Lower lobe of right lung (tissue), 2 donors: ENCODE results near the gene ANKRD13C. TPM values are rescaled to one million over a fixed set of nuclear protein-coding genes. Genes with fewer than 3 reads are reported as not detected.
"Not testable (repeated sequence)": the region's sequence is repeated elsewhere in the genome, so short reads cannot be mapped to it uniquely, and the experiment has no call there.

Experiments used
- ATAC-seq, 2 donors: fragments of 200-7000 bp; cut with Tn5 transposase; one replicate each; pipeline ENCODE4 v1.9.1; 2020 to 2022; ENCODE audit warnings: mild to moderate bottlenecking in 2 of 2, moderate library complexity in 2 of 2
- DNase-seq: peaks from one replicate; pipeline ENCODE4 v3.0.0-alpha.2; 2020
- H3K27ac ChIP-seq: fragments of 200-600 bp; one replicate; pipeline ENCODE4 v1.8.0; 2022
- H3K27me3 ChIP-seq: fragments of 200-600 bp; one replicate; pipeline ENCODE4 v1.8.0; 2022; ENCODE audit warnings: low read depth
- H3K36me3 ChIP-seq: fragments of 200-600 bp; one replicate; pipeline ENCODE4 v1.8.0; 2022; ENCODE audit warnings: mild to moderate bottlenecking
- H3K4me1 ChIP-seq: fragments of 200-600 bp; one replicate; pipeline ENCODE4 v1.8.0; 2022
- H3K4me3 ChIP-seq: fragments of 200-600 bp; one replicate; pipeline ENCODE4 v1.8.0; 2022; ENCODE audit warnings: mild to moderate bottlenecking
- H3K9me3 ChIP-seq: fragments of 200-600 bp; one replicate; pipeline ENCODE4 v1.8.0; 2022
- CTCF ChIP-seq: fragments of 200-600 bp; IDR thresholded peaks from one replicate; pipeline ENCODE4 v1.8.0; 2022; ENCODE audit warnings: antibody characterized with exemption, mild to moderate bottlenecking
- intact Hi-C: fragments of 100-400 bp; cut with DNase I; formaldehyde crosslinking; loops from one replicate; pipeline ENCODE4 v1.11.0; 2022
- total RNA-seq: library from RNA; stranded (reverse); fragmentation: NEBNext Ultra II Directional; extraction: Animal tissue kit (Norgen Biotek cat#: 25700); gene quantifications from one replicate; pipeline ENCODE4 v1.2.1, GENCODE V29; 2021
- donor health status: DM: no; HTN: yes; CAD: no; lungs with severe emphysema.

Gene ANKRD13C
- total RNA-seq, 1 donor from 2014 or later, result 18.0 TPM

GRCh38 chr1:70383483-70383882, 29.0 kb upstream of the ANKRD13C start:
- DNase-seq (no peak), ATAC-seq (no peak)
- H3K9me3 ChIP-seq, result no peaks in the 10 kb centered on the region
- intact Hi-C loops, result no loop called here
- no peak overlapping the region for H3K27ac ChIP-seq
- H3K27me3 ChIP-seq, result no peaks in the 10 kb centered on the region
- no peak for TF ChIP-seq CTCF
- H3K36me3 ChIP-seq, result no peaks in the 10 kb centered on the region
- H3K4me1 ChIP-seq, result no peaks in the 10 kb centered on the region
- H3K4me3 ChIP-seq, result no peak overlapping the region

- Histone ChIP-seq H3K4me1 (no peaks in the 10 kb centered on the region), H3K9me3 (no peaks in the 10 kb centered on the region), H3K27me3 (no peaks in the 10 kb centered on the region), H3K36me3 (no peaks in the 10 kb centered on the region), H3K4me3 (no peak overlapping the region), H3K27ac (no peak overlapping the region)
- intact Hi-C loops, result no loop called here
- no peak for DNase-seq
- TF ChIP-seq CTCF, result no peak
- no peak for ATAC-seq
Measured at GRCh38 chr1:70382682-70383081, 28.2 kb upstream of the ANKRD13C start.

GRCh38 chr1:70376196-70376595, 21.7 kb upstream of the ANKRD13C start:
- no peak for ATAC-seq
- no peak overlapping the region for H3K4me3 ChIP-seq
- intact Hi-C loops, result no loop called here
- H3K27me3 ChIP-seq, result no peaks in the 10 kb centered on the region
- TF ChIP-seq CTCF, result no peak
- H3K4me1 ChIP-seq, result no peaks in the 10 kb centered on the region
- H3K9me3 ChIP-seq, result no peaks in the 10 kb centered on the region
- H3K27ac ChIP-seq, result no peak overlapping the region
- H3K36me3 ChIP-seq, result no peaks in the 10 kb centered on the region
- DNase-seq, result no peak

- H3K4me1 ChIP-seq, H3K27me3 ChIP-seq, H3K36me3 ChIP-seq, DNase-seq, H3K27ac ChIP-seq, H3K9me3 ChIP-seq, ATAC-seq, H3K4me3 ChIP-seq, intact Hi-C loops: not testable (repeated sequence)
Measured at GRCh38 chr1:70373580-70373979, 19.1 kb upstream of the ANKRD13C start.

GRCh38 chr1:70372426-70372825, 17.9 kb upstream of the ANKRD13C start:
- no peak overlapping the region for H3K4me3 ChIP-seq
- H3K27ac ChIP-seq, result no peak overlapping the region
- intact Hi-C loops, result no loop called here
- DNase-seq (no peak), ATAC-seq (no peak)
- H3K9me3 ChIP-seq, result no peaks in the 10 kb centered on the region
- TF ChIP-seq CTCF, result no peak
- no peaks in the 10 kb centered on the region for H3K27me3 ChIP-seq
- no peaks in the 10 kb centered on the region for H3K4me1 ChIP-seq
- H3K36me3 ChIP-seq, result no peaks in the 10 kb centered on the region

- DNase-seq, H3K27ac ChIP-seq, H3K4me1 ChIP-seq, intact Hi-C loops, H3K36me3 ChIP-seq, H3K27me3 ChIP-seq, H3K4me3 ChIP-seq, ATAC-seq, H3K9me3 ChIP-seq: not testable (repeated sequence)
Measured at GRCh38 chr1:70371586-70371985, 17.1 kb upstream of the ANKRD13C start.

- H3K4me1 ChIP-seq, intact Hi-C loops, H3K36me3 ChIP-seq, H3K27ac ChIP-seq, H3K4me3 ChIP-seq, DNase-seq, ATAC-seq, H3K9me3 ChIP-seq, H3K27me3 ChIP-seq: not testable (repeated sequence)
Measured at GRCh38 chr1:70367397-70367796, 12.9 kb upstream of the ANKRD13C start.

GRCh38 chr1:70366997-70367396, 12.5 kb upstream of the ANKRD13C start:
- H3K9me3 ChIP-seq, ATAC-seq, H3K4me3 ChIP-seq, H3K4me1 ChIP-seq, DNase-seq, H3K27me3 ChIP-seq, intact Hi-C loops, H3K27ac ChIP-seq, H3K36me3 ChIP-seq: not testable (repeated sequence)

GRCh38 chr1:70366425-70366952, 12.0 kb upstream of the ANKRD13C start:
- DNase-seq, ATAC-seq, H3K27me3 ChIP-seq, intact Hi-C loops, H3K36me3 ChIP-seq, H3K27ac ChIP-seq, H3K4me3 ChIP-seq, H3K9me3 ChIP-seq, H3K4me1 ChIP-seq: not testable (repeated sequence)
